GM18520 (cell line): ENCODE measurements around the gene PPIL4.

ENCODE experiments used
- ATAC-seq: cut with Tn5 transposase; IDR thresholded peaks from one replicate; pipeline ENCODE4 v1.9.1; 2021; ENCODE audit not compliant: unreplicated experiment

Gene PPIL4

GRCh38 chr6:149545754-149546471 is at the start of gene PPIL4:
Gene PPIL4 (minus strand): TSS chr6:149546043. CDS start chr6:149546005, 38 bp downstream.
- ATAC-seq = peak; percentile 89

- ATAC-seq = no peak
Measured at GRCh38 chr6:149593408-149593807, 47.6 kb upstream of the PPIL4 start.

- ATAC-seq = no peak
Measured at GRCh38 chr6:149592983-149593382, 47.1 kb upstream of the PPIL4 start.

- ATAC-seq = no peak
Measured at GRCh38 chr6:149586149-149586548, 40.3 kb upstream of the PPIL4 start.

GRCh38 chr6:149581349-149581748 is 35.5 kb upstream of the PPIL4 start:
- ATAC-seq = no peak

- no peak for ATAC-seq
Measured at GRCh38 chr6:149580880-149581279, 35.0 kb upstream of the PPIL4 start.

- no peak for ATAC-seq
Measured at GRCh38 chr6:149567945-149568585, 22.2 kb upstream of the PPIL4 start.

GRCh38 chr6:149567194-149567586 is 21.3 kb upstream of the PPIL4 start:
- no peak for ATAC-seq

- ATAC-seq = no peak
Measured at GRCh38 chr6:149566410-149567193, 20.8 kb upstream of the PPIL4 start.

GRCh38 chr6:149565527-149566409 is 19.9 kb upstream of the PPIL4 start, which contains the start of gene GINM1:
Gene GINM1 (plus strand): TSS chr6:149566375. CDS start chr6:149566415, 40 bp downstream.
- peak; percentile 67 for ATAC-seq

GRCh38 chr6:149563928-149564325 is 18.1 kb upstream of the PPIL4 start:
- ATAC-seq = no peak

- ATAC-seq = no peak
Measured at GRCh38 chr6:149563203-149563927, 17.5 kb upstream of the PPIL4 start.

GRCh38 chr6:149560736-149561135 is 14.9 kb upstream of the PPIL4 start:
- ATAC-seq = no peak

- ATAC-seq = no peak
Measured at GRCh38 chr6:149559389-149559788, 13.5 kb upstream of the PPIL4 start.

GRCh38 chr6:149558029-149558428 is 12.2 kb upstream of the PPIL4 start:
- ATAC-seq = no peak

- no peak for ATAC-seq
Measured at GRCh38 chr6:149551920-149552319, 6.1 kb upstream of the PPIL4 start.

- ATAC-seq = no peak
Measured at GRCh38 chr6:149545258-149545753, 537 bp downstream of the PPIL4 start.

GRCh38 chr6:149544646-149545257 is 1.1 kb downstream of the PPIL4 start:
- no peak for ATAC-seq

GRCh38 chr6:149541139-149541538 is 4.7 kb downstream of the PPIL4 start:
- ATAC-seq = no peak
